ENCODE data around the gene ZNF438. TPM values are rescaled to one million over a fixed set of nuclear protein-coding genes. Genes with fewer than 3 reads are reported as not detected.

ZNF438 gene
- total and polyA plus RNA-seq, 4 donors, result 7.8 to 19.2 (median 10.2) TPM

- H3K4me1 ChIP-seq (ENCODE audit: control insufficient read depth in 5 of 5, insufficient read depth in 5 of 5, low read length in 5 of 5), result peaks cover 0 to 30% (median 22%) of the 10 kb centered on the region in 5 donors
- no peak overlapping the region for H3K4me3 ChIP-seq
- TF ChIP-seq CTCF (IDR thresholded peaks at IDR 0.05; ENCODE audit: control extremely low read depth, extremely low read depth), result no peak
- 90 to 91% methylated on average over 10 of the region's 10 CpGs for WGBS, 2 donors
- no peaks in the 10 kb centered on the region for H3K27me3 ChIP-seq (ENCODE audit: control insufficient read depth in 3 of 3, insufficient read depth in 3 of 3, low read length in 2 of 3)
- DNase-seq (no peak), ATAC-seq (ENCODE audit: insufficient read depth, low FRiP score) (no peak)
- no peak overlapping the region for H3K27ac ChIP-seq (ENCODE audit: low read depth in 1 of 2, low read length in 1 of 2)
- H3K9ac ChIP-seq (ENCODE audit: insufficient read depth in 1 of 2, low read length in 2 of 2), result no peak overlapping the region
- H3K36me3 ChIP-seq (ENCODE audit: control insufficient read depth in 4 of 4, insufficient read depth in 4 of 4, low read length in 4 of 4), result no peaks in the 10 kb centered on the region
- H3K9me3 ChIP-seq (ENCODE audit: control insufficient read depth in 4 of 4, insufficient read depth in 3 of 4, low read length in 3 of 4), result no peaks in the 10 kb centered on the region
These were observed 199.5 kb downstream of the ZNF438 start for GRCh38 chr10:30832001-30832748.

- 93 to 97% methylated on average over 5 of the region's 5 CpGs for WGBS, 2 donors
- Histone ChIP-seq H3K36me3 (ENCODE audit: control insufficient read depth in 4 of 4, insufficient read depth in 4 of 4, low read length in 4 of 4) (no peaks in the 10 kb centered on the region), H3K4me1 (ENCODE audit: control insufficient read depth in 5 of 5, insufficient read depth in 5 of 5, low read length in 5 of 5) (peaks cover 0 to 30% (median 22%) of the 10 kb centered on the region in 5 donors), H3K9me3 (ENCODE audit: control insufficient read depth in 4 of 4, insufficient read depth in 3 of 4, low read length in 3 of 4) (no peaks in the 10 kb centered on the region), H3K27me3 (ENCODE audit: control insufficient read depth in 3 of 3, insufficient read depth in 3 of 3, low read length in 2 of 3) (no peaks in the 10 kb centered on the region), H3K9ac (ENCODE audit: insufficient read depth in 1 of 2, low read length in 2 of 2) (no peak overlapping the region), H3K27ac (ENCODE audit: low read depth in 1 of 2, low read length in 1 of 2) (no peak overlapping the region), H3K4me3 (no peak overlapping the region)
- no peak for TF ChIP-seq CTCF (IDR thresholded peaks at IDR 0.05; ENCODE audit: control extremely low read depth, extremely low read depth)
- ATAC-seq (ENCODE audit: insufficient read depth, low FRiP score), result no peak
- DNase-seq, result no peak
These were observed 200.2 kb downstream of the ZNF438 start for GRCh38 chr10:30831426-30831825.

GRCh38 chr10:30830315-30831230, 201.1 kb downstream of the ZNF438 start:
- TF ChIP-seq CTCF (IDR thresholded peaks at IDR 0.05; ENCODE audit: control extremely low read depth, extremely low read depth), result no peak
- no peaks in the 10 kb centered on the region for H3K9me3 ChIP-seq (ENCODE audit: control insufficient read depth in 4 of 4, insufficient read depth in 3 of 4, low read length in 3 of 4)
- no peak overlapping the region for H3K27ac ChIP-seq (ENCODE audit: low read depth in 1 of 2, low read length in 1 of 2)
- no peak overlapping the region for H3K9ac ChIP-seq (ENCODE audit: insufficient read depth in 1 of 2, low read length in 2 of 2)
- ATAC-seq (ENCODE audit: insufficient read depth, low FRiP score) (no peak), DNase-seq (no peak)
- H3K27me3 ChIP-seq (ENCODE audit: control insufficient read depth in 3 of 3, insufficient read depth in 3 of 3, low read length in 2 of 3), result no peaks in the 10 kb centered on the region
- H3K4me1 ChIP-seq (ENCODE audit: control insufficient read depth in 5 of 5, insufficient read depth in 5 of 5, low read length in 5 of 5), result peaks cover 0 to 30% (median 22%) of the 10 kb centered on the region in 5 donors
- H3K36me3 ChIP-seq (ENCODE audit: control insufficient read depth in 4 of 4, insufficient read depth in 4 of 4, low read length in 4 of 4), result no peaks in the 10 kb centered on the region
- WGBS, 2 donors, result 84 to 90% methylated on average over 14 of the region's 14 CpGs
- H3K4me3 ChIP-seq, result no peak overlapping the region

Measured in lung (tissue), 12 donors.